Activated CD4-positive, alpha-beta T cell treated with anti-CD3 and anti-CD28 coated beads, Interleukin-2, amount 50 U/mL, for 24 hours (primary cell): ENCODE results near the gene WDR70.
"Not testable (repeated sequence)": the region's sequence is repeated elsewhere in the genome, so short reads cannot be mapped to it uniquely, and the experiment has no call there.

Source experiments
- DNase-seq, 2 donors: peaks; one replicate each; pipeline ENCODE4 v3.0.0-alpha.2; 2020; ENCODE audit warnings: low read depth in 1 of 2, low spot score in 1 of 2

WDR70 gene

GRCh38 chr5:37453252-37453651 is 74.1 kb downstream of the WDR70 start:
- DNase-seq: not testable (repeated sequence)

- not testable (repeated sequence) for DNase-seq
These were observed 75.4 kb downstream of the WDR70 start for GRCh38 chr5:37454402-37455055.

GRCh38 chr5:37463191-37464051 is 84.3 kb downstream of the WDR70 start:
- not testable (repeated sequence) for DNase-seq

- DNase-seq: not testable (repeated sequence)
These were observed 85.5 kb downstream of the WDR70 start for GRCh38 chr5:37464581-37464980.

- not testable (repeated sequence) for DNase-seq
These were observed 90.3 kb downstream of the WDR70 start for GRCh38 chr5:37469383-37469782.

- no peak for DNase-seq
These were observed 92.6 kb downstream of the WDR70 start for GRCh38 chr5:37471666-37472197.

- no peak for DNase-seq
These were observed 98.3 kb downstream of the WDR70 start for GRCh38 chr5:37477426-37477825.

GRCh38 chr5:37478121-37478894 is 99.2 kb downstream of the WDR70 start:
- DNase-seq: no peak

- DNase-seq: not testable (repeated sequence)
These were observed 102.3 kb downstream of the WDR70 start for GRCh38 chr5:37481395-37481794.

GRCh38 chr5:37490120-37490810 is 111.1 kb downstream of the WDR70 start:
- DNase-seq: no peak

GRCh38 chr5:37490931-37491330 is 111.8 kb downstream of the WDR70 start:
- no peak for DNase-seq

GRCh38 chr5:37492778-37493555 is 113.8 kb downstream of the WDR70 start:
- DNase-seq: no peak

GRCh38 chr5:37494756-37495155 is 115.6 kb downstream of the WDR70 start:
- no peak for DNase-seq

GRCh38 chr5:37495210-37495609 is 116.1 kb downstream of the WDR70 start:
- DNase-seq: no peak

GRCh38 chr5:37495668-37496347 is 116.7 kb downstream of the WDR70 start:
- no peak for DNase-seq

GRCh38 chr5:37496902-37497445 is 117.9 kb downstream of the WDR70 start:
- no peak for DNase-seq

- no peak for DNase-seq
These were observed 122.0 kb downstream of the WDR70 start for GRCh38 chr5:37501152-37501551.

GRCh38 chr5:37506241-37506640 is 127.1 kb downstream of the WDR70 start:
- no peak for DNase-seq

- DNase-seq: no peak
These were observed 127.6 kb downstream of the WDR70 start for GRCh38 chr5:37506722-37507121.
